GM18858 (cell line): Measurements from ENCODE around the gene LCE7A.

Experiments used
- ATAC-seq: cut with Tn5 transposase; IDR thresholded peaks from one replicate; pipeline ENCODE4 v1.9.1; 2021; ENCODE audit not compliant: unreplicated experiment

The LCE7A gene

DNA sequence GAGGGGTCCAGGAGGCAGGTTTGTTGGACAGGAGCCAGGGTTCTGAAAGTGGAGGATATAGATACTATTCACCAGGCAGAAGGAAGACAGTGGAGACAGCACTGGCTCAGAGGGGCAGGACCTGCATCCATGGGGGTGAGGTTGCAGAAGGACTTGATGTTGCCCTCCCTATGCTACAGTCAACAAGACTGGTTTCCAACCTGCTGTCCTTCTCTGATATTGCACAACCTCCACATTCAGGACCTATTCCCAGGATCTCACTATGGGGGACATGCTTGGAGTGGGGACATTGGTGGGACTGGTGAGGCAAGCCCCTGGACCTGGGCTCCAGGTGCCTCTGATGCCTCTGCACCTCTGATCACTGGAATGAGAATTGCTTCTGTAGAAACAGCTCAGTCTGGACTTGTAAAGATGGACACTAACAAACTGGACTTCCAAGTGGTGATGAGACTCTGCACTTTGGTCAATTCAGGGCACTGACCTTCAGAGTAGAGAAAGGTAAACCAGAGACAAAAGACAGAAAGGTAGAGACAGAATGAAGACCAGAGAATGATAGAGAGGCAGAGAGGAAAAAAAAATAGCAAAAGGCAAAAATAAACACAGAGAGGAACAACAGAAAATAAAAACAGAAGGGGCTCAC, 19.9 kb downstream of the LCE7A start:
- ATAC-seq, result no peak

GRCh38 chr1:152880316-152880715, 20.5 kb downstream of the LCE7A start:
- no peak for ATAC-seq

DNA sequence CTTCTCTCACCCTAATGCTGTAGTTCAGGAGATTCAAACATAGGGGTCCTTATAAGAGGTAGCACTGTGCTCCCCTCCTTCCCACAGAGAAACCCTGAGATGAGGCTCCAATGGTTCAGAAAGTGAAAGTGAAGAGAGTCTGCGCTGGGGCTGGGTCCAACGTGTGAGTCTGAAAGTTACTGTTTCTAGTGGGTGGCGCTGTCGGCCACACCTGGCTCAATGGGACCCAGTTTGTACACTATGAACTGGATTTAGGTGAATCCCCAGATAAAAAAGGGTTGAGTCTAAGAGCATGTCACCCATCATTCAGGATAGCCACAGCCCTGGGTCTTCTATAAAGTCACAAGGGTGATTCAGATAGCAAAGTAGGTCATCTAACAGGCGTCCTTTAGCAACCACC, 21.1 kb downstream of the LCE7A start:
- ATAC-seq, result no peak

- no peak for ATAC-seq
These were observed 24.3 kb downstream of the LCE7A start for GRCh38 chr1:152884085-152884484.

- ATAC-seq, result no peak
These were observed 24.7 kb downstream of the LCE7A start for GRCh38 chr1:152884506-152884905.

GRCh38 chr1:152884966-152885624, 25.3 kb downstream of the LCE7A start:
- ATAC-seq, result no peak

- no peak for ATAC-seq
These were observed 26.3 kb downstream of the LCE7A start for GRCh38 chr1:152886085-152886484.

GRCh38 chr1:152886758-152887409, 27.1 kb downstream of the LCE7A start:
- ATAC-seq, result no peak

GRCh38 chr1:152888126-152888525, 28.3 kb downstream of the LCE7A start:
- no peak for ATAC-seq

DNA sequence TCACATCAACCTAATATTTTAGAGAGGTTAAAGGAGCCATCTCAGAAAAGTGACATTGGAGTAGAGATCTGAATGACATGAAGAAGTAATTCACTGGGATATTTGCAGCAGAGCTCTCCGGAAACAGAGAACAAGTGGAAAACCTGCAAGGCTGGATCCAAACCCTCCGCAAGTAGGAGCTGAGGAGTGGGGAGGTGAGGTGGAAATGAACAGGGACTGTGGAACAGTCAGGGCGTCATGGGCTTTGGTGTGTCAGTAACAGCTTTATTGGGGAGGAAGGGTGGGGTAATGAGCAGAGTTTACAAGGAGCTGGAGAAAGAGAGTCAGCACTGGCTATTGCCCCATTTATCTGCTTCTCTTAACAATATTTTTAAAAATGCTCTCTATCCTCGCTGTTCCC, 39.2 kb downstream of the LCE7A start:
- no peak for ATAC-seq

- no peak for ATAC-seq
These were observed 40.1 kb downstream of the LCE7A start for GRCh38 chr1:152899883-152900282.

- no peak for ATAC-seq
These were observed 41.8 kb downstream of the LCE7A start for GRCh38 chr1:152901631-152902030.

DNA sequence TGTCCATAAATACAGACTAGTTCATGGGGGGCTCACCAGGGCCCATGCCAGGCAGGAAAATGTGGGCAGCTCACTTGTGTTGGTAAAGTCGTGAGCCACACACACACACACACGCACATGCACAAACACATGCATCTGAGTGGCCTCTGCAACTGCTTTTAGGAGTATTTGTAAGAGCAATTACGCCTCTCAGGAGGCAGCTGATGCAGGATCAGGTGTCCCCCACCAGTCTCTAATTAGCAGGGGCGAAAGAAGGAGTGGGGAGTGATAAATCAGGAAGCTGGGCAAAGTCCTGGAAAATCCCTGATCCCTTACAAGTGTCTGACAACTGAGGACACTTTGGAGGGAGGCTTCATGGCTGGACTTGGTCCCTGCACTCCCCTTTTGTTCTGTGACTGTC, 42.8 kb downstream of the LCE7A start:
- ATAC-seq, result no peak

DNA sequence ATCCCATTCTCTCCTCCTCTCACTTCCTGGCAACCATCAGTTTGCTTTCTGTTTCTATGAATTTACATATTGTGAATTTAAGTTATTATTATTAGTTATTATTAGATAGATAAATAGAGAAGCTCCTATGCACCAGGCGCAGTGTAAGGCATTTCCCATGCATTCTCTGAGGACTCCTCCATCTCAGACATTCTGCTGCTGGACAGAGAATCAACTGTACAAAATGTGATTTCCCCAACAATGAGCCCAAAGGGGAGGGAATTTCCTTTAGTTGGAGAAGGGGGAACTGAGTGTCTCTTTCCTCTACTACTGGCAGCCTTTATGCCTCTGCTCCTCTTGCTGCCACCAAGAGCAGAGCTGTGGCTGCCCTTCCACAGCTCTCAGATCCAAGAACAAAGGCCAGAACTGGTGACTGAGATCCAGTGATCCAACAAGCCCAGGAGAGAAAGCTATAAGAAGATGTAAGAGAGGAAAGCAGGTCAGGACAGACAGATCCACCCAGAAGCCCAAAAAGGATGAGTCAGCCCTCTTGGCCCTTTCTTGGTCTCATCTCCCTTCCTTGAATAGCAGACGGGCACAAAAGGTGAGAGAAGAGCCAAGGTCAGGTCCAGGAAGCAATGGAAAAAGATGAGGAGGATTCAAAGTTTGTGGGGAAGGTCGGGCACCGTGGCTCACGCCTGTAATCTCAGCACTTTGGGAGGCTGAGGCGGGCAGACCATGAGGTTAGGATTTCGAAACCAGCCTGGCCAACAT, 45.1 kb downstream of the LCE7A start:
- ATAC-seq, result no peak

GRCh38 chr1:152906023-152906565, 46.3 kb downstream of the LCE7A start:
- no peak for ATAC-seq

DNA sequence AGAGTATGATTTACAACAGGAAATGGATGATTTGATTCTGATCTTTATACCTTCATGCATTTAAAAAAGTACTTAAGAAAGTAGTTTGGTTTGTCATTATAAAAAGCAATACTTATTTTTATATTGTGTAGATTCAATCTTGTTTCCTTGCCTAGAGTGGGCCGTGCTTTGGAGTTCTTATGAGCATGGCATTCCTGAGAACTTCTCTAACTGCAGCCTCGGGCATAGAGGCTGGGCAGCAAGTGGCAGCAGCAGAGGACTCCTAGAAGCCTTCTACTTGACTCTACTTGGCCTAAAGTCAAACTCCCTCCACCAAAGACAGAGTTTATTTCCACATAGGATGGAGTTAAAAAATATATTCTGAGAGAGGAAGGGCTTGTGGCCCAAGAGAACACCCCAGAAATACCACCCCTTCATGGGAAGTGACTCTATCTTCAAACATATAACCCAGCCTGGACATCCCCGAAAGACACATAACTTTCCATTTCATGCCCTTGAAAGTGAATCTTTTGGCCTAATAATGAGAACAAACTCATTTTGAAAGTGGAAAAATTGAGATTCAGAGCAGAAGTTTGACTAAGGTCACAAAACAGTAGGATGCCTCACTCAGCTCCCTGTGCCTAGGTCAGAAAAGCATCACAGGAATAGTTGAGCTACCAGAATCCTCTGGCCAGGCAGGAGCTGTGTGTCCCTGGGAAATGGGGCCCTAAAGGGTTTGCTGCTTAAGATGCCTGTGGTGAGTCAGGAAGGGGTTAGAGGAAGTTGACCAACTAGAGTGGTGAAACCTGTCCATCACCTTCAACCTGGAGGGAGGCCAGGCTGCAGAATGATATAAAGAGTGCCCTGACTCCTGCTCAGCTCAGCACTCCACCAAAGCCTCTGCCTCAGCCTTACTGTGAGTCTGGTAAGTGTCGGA, 48.1 kb downstream of the LCE7A start, which contains the start of gene IVL:
TSS of gene IVL (plus strand) at position 861 of the 916 bp plus-strand sequence. CDS start 1,252 bp downstream, outside the sequence.
- ATAC-seq, result no peak

GRCh38 chr1:152909206-152909605, 49.4 kb downstream of the LCE7A start:
- ATAC-seq, result no peak
